Suprapubic skin (tissue), 4 donors: ENCODE measurements around the gene WWOX. TPM values are rescaled to one million over a fixed set of nuclear protein-coding genes. Genes with fewer than 3 reads are reported as not detected.

Source experiments
- DNase-seq, 2 donors: peaks; one replicate each; pipeline ENCODE4 v3.0.0-alpha.2; 2019; ENCODE audit warnings: low spot score in 2 of 2
- H3K27ac ChIP-seq: fragments of 200-600 bp; sonication (generic); one replicate; pipeline ENCODE4 v1.5.1; 2019
- H3K27me3 ChIP-seq: fragments of 200-600 bp; sonication (generic); one replicate; pipeline ENCODE4 v1.5.1; 2019
- H3K36me3 ChIP-seq: fragments of 200-600 bp; sonication (generic); one replicate; pipeline ENCODE4 v1.5.1; 2019
- H3K4me1 ChIP-seq: fragments of 200-600 bp; sonication (generic); one replicate; pipeline ENCODE4 v1.5.1; 2019
- H3K4me3 ChIP-seq: fragments of 200-600 bp; sonication (generic); one replicate; pipeline ENCODE4 v1.5.1; 2019; ENCODE audit warnings: mild to moderate bottlenecking
- H3K9me3 ChIP-seq: fragments of 200-600 bp; sonication (generic); one replicate; pipeline ENCODE4 v1.5.1; 2019
- CTCF ChIP-seq, 2 donors: fragments of 200-600 bp in 1 of 2; fragments of 450-650 bp in 1 of 2; sonication (generic) in 1 of 2; IDR thresholded peaks; one replicate each; pipeline ENCODE4 v1.5.1; 2016 to 2019; ENCODE audit warnings: antibody characterized with exemption in 2 of 2, mild to moderate bottlenecking in 1 of 2, moderate library complexity in 1 of 2
- EP300 ChIP-seq: sonication (generic); formaldehyde crosslinking; IDR thresholded peaks from one replicate; pipeline ENCODE4 v1.6.1; 2017; ENCODE audit warnings: antibody characterized with exemption
- POLR2A ChIP-seq, 2 donors: fragments of 450-650 bp; IDR thresholded peaks; one replicate each; pipeline ENCODE4 v1.6.1; 2017; ENCODE audit warnings: antibody characterized with exemption in 2 of 2, mild to moderate bottlenecking in 2 of 2, moderate library complexity in 2 of 2
- POLR2AphosphoS5 ChIP-seq, 3 donors: sonication (generic); formaldehyde crosslinking; IDR thresholded peaks; one replicate each; pipeline ENCODE4 v1.6.1; 2017; ENCODE audit warnings: antibody characterized with exemption in 3 of 3
- WGBS: methylation state at CpG from one replicate; pipeline ENCODE4 v1.1.5; 2018; 5-methylcytosine and 5-hydroxymethylcytosine counted together
- total RNA-seq, 4 donors: library from RNA; depleted of rRNA; stranded (reverse); fragments of >200 nt; gene quantifications; one replicate each; pipeline ENCODE4 v1.1.0, GENCODE V29; 2016

The WWOX gene
- total RNA-seq, 4 donors from 2014 or later, result 29.6 to 104 (median 47.3) TPM

GRCh38 chr16:79183571-79183970 lies 1084.1 kb downstream of the WWOX start:
- 92% methylated on average over 4 of the region's 4 CpGs for WGBS

GRCh38 chr16:79184464-79185030 lies 1085.1 kb downstream of the WWOX start:
- 49% methylated on average over 2 of the region's 2 CpGs for WGBS

More at GRCh38 chr16:79183571-79183970, 1084.1 kb downstream of the WWOX start:
- H3K4me3 ChIP-seq, result no peak overlapping the region
- no peaks in the 10 kb centered on the region for H3K27me3 ChIP-seq
- H3K27ac ChIP-seq, result no peak overlapping the region
- no peak for TF ChIP-seq POLR2A (IDR thresholded peaks at IDR 0.05)
- no peak for TF ChIP-seq CTCF (IDR thresholded peaks at IDR 0.05)
- TF ChIP-seq POLR2AphosphoS5 (IDR thresholded peaks at IDR 0.05), result no peak
- no peak for TF ChIP-seq EP300
- no peak for DNase-seq
- H3K9me3 ChIP-seq, result no peaks in the 10 kb centered on the region
- no peaks in the 10 kb centered on the region for H3K4me1 ChIP-seq
- no peaks in the 10 kb centered on the region for H3K36me3 ChIP-seq

GRCh38 chr16:79185711-79186110 lies 1086.3 kb downstream of the WWOX start:
- H3K9me3 ChIP-seq, result no peaks in the 10 kb centered on the region
- DNase-seq, result no peak
- TF ChIP-seq POLR2AphosphoS5 (IDR thresholded peaks at IDR 0.05) (no peak), POLR2A (IDR thresholded peaks at IDR 0.05) (no peak), CTCF (IDR thresholded peaks at IDR 0.05) (no peak), EP300 (no peak)
- H3K36me3 ChIP-seq, result no peaks in the 10 kb centered on the region
- no peak overlapping the region for H3K4me3 ChIP-seq
- H3K27me3 ChIP-seq, result no peaks in the 10 kb centered on the region
- H3K27ac ChIP-seq, result no peak overlapping the region
- WGBS, result 95% methylated on average over 4 of the region's 4 CpGs
- no peaks in the 10 kb centered on the region for H3K4me1 ChIP-seq

More at GRCh38 chr16:79184464-79185030, 1085.1 kb downstream of the WWOX start:
- TF ChIP-seq EP300 (no peak), POLR2AphosphoS5 (IDR thresholded peaks at IDR 0.05) (no peak), POLR2A (IDR thresholded peaks at IDR 0.05) (no peak), CTCF (IDR thresholded peaks at IDR 0.05) (no peak)
- H3K27ac ChIP-seq, result no peak overlapping the region
- no peak for DNase-seq
- H3K4me3 ChIP-seq, result no peak overlapping the region
- H3K27me3 ChIP-seq, result no peaks in the 10 kb centered on the region
- H3K9me3 ChIP-seq, result no peaks in the 10 kb centered on the region
- H3K4me1 ChIP-seq, result no peaks in the 10 kb centered on the region
- H3K36me3 ChIP-seq, result no peaks in the 10 kb centered on the region

DNA sequence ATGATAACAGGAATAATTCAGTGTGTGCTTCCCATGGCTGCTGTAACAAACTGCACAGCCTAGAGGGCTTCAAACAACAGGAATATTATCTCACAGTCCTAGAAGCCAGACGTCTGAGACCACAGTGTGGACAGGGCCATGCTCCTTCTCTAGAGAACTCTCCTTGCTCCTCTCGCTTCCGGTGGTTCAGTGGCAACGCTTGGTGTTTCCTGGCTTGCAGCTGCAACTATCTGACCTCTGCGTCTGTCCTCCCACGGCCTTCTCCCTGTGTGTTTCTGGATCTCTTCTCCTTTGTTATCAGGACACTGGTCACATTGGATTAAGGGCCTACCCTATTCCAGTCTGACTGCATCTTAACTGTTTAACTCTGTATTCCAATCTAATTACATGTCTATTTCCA lies 1086.7 kb downstream of the WWOX start:
- 80% methylated on average over 6 of the region's 6 CpGs for WGBS
- no peak overlapping the region for H3K27ac ChIP-seq
- no peaks in the 10 kb centered on the region for H3K4me1 ChIP-seq
- H3K27me3 ChIP-seq, result no peaks in the 10 kb centered on the region
- H3K9me3 ChIP-seq, result no peaks in the 10 kb centered on the region
- H3K36me3 ChIP-seq, result no peaks in the 10 kb centered on the region
- TF ChIP-seq CTCF (IDR thresholded peaks at IDR 0.05) (no peak), EP300 (no peak), POLR2AphosphoS5 (IDR thresholded peaks at IDR 0.05) (no peak), POLR2A (IDR thresholded peaks at IDR 0.05) (no peak)
- no peak for DNase-seq
- no peak overlapping the region for H3K4me3 ChIP-seq

- 81% methylated on average over 13 of the region's 13 CpGs for WGBS
Measured at GRCh38 chr16:79188115-79188738, 1088.8 kb downstream of the WWOX start.

More at GRCh38 chr16:79188115-79188738, 1088.8 kb downstream of the WWOX start:
- no peaks in the 10 kb centered on the region for H3K4me1 ChIP-seq
- no peak for TF ChIP-seq POLR2A (IDR thresholded peaks at IDR 0.05)
- no peak for TF ChIP-seq EP300
- no peak for TF ChIP-seq CTCF (IDR thresholded peaks at IDR 0.05)
- TF ChIP-seq POLR2AphosphoS5 (IDR thresholded peaks at IDR 0.05), result no peak
- no peaks in the 10 kb centered on the region for H3K9me3 ChIP-seq
- no peak overlapping the region for H3K4me3 ChIP-seq
- no peak for DNase-seq
- H3K27ac ChIP-seq, result no peak overlapping the region
- H3K27me3 ChIP-seq, result no peaks in the 10 kb centered on the region
- no peaks in the 10 kb centered on the region for H3K36me3 ChIP-seq
